Tibial nerve (tissue), 3 donors: ENCODE measurements around the gene CYB561D1.

Experiments
- CTCF ChIP-seq, 5 experiments: fragments of 200-600 bp in 3 of 5; fragments of 450-650 bp in 2 of 5; sonication (generic) in 3 of 5; IDR thresholded peaks; one replicate each; pipeline ENCODE4 v1.5.1; 2016 to 2019; ENCODE audit warnings: antibody characterized with exemption in 5 of 5, mild to moderate bottlenecking in 3 of 5, moderate library complexity in 2 of 5
- POLR2A ChIP-seq, 2 donors: fragments of 450-650 bp; IDR thresholded peaks; one replicate each; pipeline ENCODE4 v1.6.1; 2017; ENCODE audit warnings: antibody characterized with exemption in 2 of 2, mild to moderate bottlenecking in 2 of 2, moderate library complexity in 2 of 2

- TF ChIP-seq CTCF (IDR thresholded peaks at IDR 0.05), result no peak
- TF ChIP-seq POLR2A (IDR thresholded peaks at IDR 0.05), result no peak
Measured at GRCh38 chr1:109490934-109491302, 3.0 kb upstream of the CYB561D1 start.
